ENCODE results near the gene FAM107B.

- TF ChIP-seq EZH2 (IDR thresholded peaks at IDR 0.05; ENCODE audit: borderline replicate concordance) (no peak), CTCF (IDR thresholded peaks at IDR 0.05; ENCODE audit: poor library complexity) (no peak), EZH2phosphoT487 (IDR thresholded peaks at IDR 0.05; ENCODE audit: low read depth, severe bottlenecking, unreplicated experiment) (no peak)
Measured at GRCh38 chr10:14600065-14600464, 174.6 kb downstream of the FAM107B start.

All from hepatocyte (in vitro differentiated cells).